ENCODE data around the gene ULK3. TPM values are rescaled to one million over a fixed set of nuclear protein-coding genes. Genes with fewer than 3 reads are reported as not detected.

ULK3 gene
- total RNA-seq, 1 experiment from 2014 or later = 58.3 TPM

DNA sequence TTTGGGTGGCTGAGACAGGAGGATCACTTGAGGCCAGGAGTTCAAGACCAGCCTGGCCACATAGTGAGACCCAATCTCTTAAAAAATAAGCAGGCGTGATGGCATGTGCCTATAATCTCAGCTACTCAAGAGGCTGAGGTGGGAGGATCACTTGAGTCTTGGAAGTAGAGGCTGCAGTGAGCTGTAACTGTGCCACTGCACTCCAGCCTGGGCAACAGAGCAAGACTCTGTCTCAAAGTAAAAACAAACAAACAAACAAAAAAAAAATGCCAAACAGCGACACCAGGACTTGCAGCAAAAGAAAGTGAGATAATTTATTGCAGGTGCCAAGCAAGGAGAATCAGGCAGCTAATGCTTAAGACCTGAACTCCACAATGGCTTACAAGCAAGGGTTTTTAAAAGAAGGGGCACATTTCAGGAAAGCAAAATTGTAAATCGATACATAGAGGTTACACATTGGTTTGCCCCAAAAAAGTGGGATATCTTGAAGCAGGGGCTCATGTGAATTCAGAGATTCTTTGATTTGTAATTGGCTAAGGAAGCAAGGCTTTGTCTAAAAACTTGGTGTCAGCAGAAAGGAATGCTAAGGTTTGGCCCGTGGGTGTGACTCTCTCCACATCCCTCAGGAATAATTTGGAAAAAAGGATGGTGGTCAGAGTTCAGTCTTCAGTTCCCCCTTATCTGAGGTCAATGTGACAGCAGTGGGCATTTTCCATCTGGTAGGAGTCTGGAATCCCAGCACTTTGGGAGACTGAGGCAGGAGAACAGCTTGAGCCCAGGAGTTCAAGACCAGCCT, 41.7 kb upstream of the ULK3 start:
- H3K36me3 ChIP-seq (ENCODE audit: insufficient read depth, low read length, poor library complexity, severe bottlenecking) = no peaks in the 10 kb centered on the region
- ChIA-PET CTCF (no interaction called here), POLR2A (ENCODE audit: low non-redundant PET) (no interaction called here)
- no peaks in the 10 kb centered on the region for H3K27me3 ChIP-seq (replicated peaks; ENCODE audit: insufficient read depth, low read depth, low read length, poor library complexity)
- H3K4me3 ChIP-seq (ENCODE audit: low read depth, low read length, poor library complexity, severe bottlenecking) = no peak overlapping the region
- no peaks in the 10 kb centered on the region for H3K9me3 ChIP-seq (ENCODE audit: low read depth, low read length, poor library complexity, severe bottlenecking)
- intact Hi-C loops (cut with micrococcal nuclease; ENCODE audit: unreplicated experiment) = no loop called here
- no peak for TF ChIP-seq EZH2 (IDR thresholded peaks at IDR 0.05; ENCODE audit: borderline replicate concordance, low read depth, low read length, poor library complexity, severe bottlenecking)
- TF ChIP-seq, protein P1, sequence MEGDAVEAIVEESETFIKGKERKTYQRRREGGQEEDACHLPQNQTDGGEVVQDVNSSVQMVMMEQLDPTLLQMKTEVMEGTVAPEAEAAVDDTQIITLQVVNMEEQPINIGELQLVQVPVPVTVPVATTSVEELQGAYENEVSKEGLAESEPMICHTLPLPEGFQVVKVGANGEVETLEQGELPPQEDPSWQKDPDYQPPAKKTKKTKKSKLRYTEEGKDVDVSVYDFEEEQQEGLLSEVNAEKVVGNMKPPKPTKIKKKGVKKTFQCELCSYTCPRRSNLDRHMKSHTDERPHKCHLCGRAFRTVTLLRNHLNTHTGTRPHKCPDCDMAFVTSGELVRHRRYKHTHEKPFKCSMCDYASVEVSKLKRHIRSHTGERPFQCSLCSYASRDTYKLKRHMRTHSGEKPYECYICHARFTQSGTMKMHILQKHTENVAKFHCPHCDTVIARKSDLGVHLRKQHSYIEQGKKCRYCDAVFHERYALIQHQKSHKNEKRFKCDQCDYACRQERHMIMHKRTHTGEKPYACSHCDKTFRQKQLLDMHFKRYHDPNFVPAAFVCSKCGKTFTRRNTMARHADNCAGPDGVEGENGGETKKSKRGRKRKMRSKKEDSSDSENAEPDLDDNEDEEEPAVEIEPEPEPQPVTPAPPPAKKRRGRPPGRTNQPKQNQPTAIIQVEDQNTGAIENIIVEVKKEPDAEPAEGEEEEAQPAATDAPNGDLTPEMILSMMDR (conservative IDR thresholded peaks at IDR 0.05; ENCODE audit: low read depth, low read length) = no peak
- H3K27ac ChIP-seq (ENCODE audit: low read depth, low read length, poor library complexity, severe bottlenecking) = no peak overlapping the region
- DNase-seq (ENCODE audit: low spot score) = no peak
- no TSS peak for BruUV-seq (replicated peaks)
- no peaks in the 10 kb centered on the region for H3K4me1 ChIP-seq (ENCODE audit: insufficient read depth, low read length, poor library complexity, severe bottlenecking)

DNA sequence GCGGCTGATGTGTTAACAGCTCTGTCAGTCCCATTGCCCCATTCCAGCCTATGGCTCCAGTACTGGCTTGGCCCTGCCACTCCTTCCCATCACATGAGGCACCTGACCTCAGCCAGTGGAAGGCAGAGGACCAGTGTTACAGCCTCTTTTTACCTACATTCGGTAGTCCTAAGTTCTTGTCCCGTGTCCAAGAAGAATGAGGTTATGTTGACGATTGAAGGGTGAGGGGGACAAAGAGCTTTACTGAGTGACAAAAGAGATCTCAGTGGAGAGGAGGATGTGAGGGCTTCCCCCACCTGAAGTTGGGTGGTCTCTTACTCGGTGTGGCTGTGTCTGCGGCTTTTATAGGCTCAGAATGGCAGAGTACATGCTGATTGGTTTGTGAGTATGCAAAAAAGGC, 39.6 kb upstream of the ULK3 start:
- DNase-seq (ENCODE audit: low spot score) = no peak
- Histone ChIP-seq H3K36me3 (ENCODE audit: insufficient read depth, low read length, poor library complexity, severe bottlenecking) (no peaks in the 10 kb centered on the region), H3K4me3 (ENCODE audit: low read depth, low read length, poor library complexity, severe bottlenecking) (no peak overlapping the region), H3K4me1 (ENCODE audit: insufficient read depth, low read length, poor library complexity, severe bottlenecking) (no peaks in the 10 kb centered on the region), H3K27me3 (replicated peaks; ENCODE audit: insufficient read depth, low read depth, low read length, poor library complexity) (no peaks in the 10 kb centered on the region), H3K9me3 (ENCODE audit: low read depth, low read length, poor library complexity, severe bottlenecking) (no peaks in the 10 kb centered on the region), H3K27ac (ENCODE audit: low read depth, low read length, poor library complexity, severe bottlenecking) (no peak overlapping the region)
- POLR2A ChIA-PET (ENCODE audit: low non-redundant PET) = no interaction called here
- CTCF ChIA-PET = no interaction called here
- BruUV-seq (replicated peaks) = no TSS peak
- TF ChIP-seq, protein P1 (conservative IDR thresholded peaks at IDR 0.05; ENCODE audit: low read depth, low read length) = no peak
- TF ChIP-seq EZH2 (IDR thresholded peaks at IDR 0.05; ENCODE audit: borderline replicate concordance, low read depth, low read length, poor library complexity, severe bottlenecking) = no peak
- intact Hi-C loops (cut with micrococcal nuclease; ENCODE audit: unreplicated experiment) = no loop called here

DNA sequence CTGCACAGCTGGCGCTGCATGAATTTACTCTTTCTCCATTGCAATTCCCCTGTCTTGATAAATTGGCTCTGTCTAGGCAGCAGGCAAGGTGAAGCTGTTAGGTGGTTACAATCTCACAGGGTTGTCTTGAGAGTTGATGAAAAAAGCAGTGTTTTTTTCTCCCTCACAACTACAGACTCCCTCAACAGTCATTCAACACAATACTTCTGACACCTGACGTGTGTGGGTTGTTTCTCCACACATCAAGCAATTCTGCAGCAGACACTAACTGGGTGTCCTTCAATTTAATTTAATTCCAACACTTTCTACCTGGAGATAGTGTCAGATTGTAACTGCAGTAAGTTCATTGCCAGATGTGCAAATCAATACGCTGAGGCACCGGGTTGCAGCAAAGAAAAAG, 35.3 kb upstream of the ULK3 start:
- BruUV-seq (replicated peaks) = no TSS peak
- TF ChIP-seq, protein P1 (conservative IDR thresholded peaks at IDR 0.05; ENCODE audit: low read depth, low read length) = no peak
- no peak for TF ChIP-seq EZH2 (IDR thresholded peaks at IDR 0.05; ENCODE audit: borderline replicate concordance, low read depth, low read length, poor library complexity, severe bottlenecking)
- no peak overlapping the region for H3K27ac ChIP-seq (ENCODE audit: low read depth, low read length, poor library complexity, severe bottlenecking)
- no peak for DNase-seq (ENCODE audit: low spot score)
- intact Hi-C loops (cut with micrococcal nuclease; ENCODE audit: unreplicated experiment) = no loop called here
- POLR2A ChIA-PET (ENCODE audit: low non-redundant PET) = no interaction called here
- no peaks in the 10 kb centered on the region for H3K4me1 ChIP-seq (ENCODE audit: insufficient read depth, low read length, poor library complexity, severe bottlenecking)
- CTCF ChIA-PET = no interaction called here
- H3K9me3 ChIP-seq (ENCODE audit: low read depth, low read length, poor library complexity, severe bottlenecking) = no peaks in the 10 kb centered on the region
- H3K27me3 ChIP-seq (replicated peaks; ENCODE audit: insufficient read depth, low read depth, low read length, poor library complexity) = no peaks in the 10 kb centered on the region
- H3K36me3 ChIP-seq (ENCODE audit: insufficient read depth, low read length, poor library complexity, severe bottlenecking) = no peaks in the 10 kb centered on the region
- no peak overlapping the region for H3K4me3 ChIP-seq (ENCODE audit: low read depth, low read length, poor library complexity, severe bottlenecking)

All from A673 (cell line).